Fibroblast of lung (primary cell): Measurements from ENCODE around the gene TMEM51. TPM values are rescaled to one million over a fixed set of nuclear protein-coding genes. Genes with fewer than 3 reads are reported as not detected.

Source experiments
- DNase-seq, 2 donors: peaks; one replicate each; pipeline versions ENCODE4 v3.0.0 to v3.0.0-alpha.2; 2010; ENCODE audit warnings: low read depth in 2 of 2
- H2AFZ ChIP-seq: 2 replicates; pipeline ENCODE4 v1.5.1; 2012; ENCODE audit warnings: low read length, control low read depth, inconsistent platforms
- H3K27ac ChIP-seq: 2 replicates; pipeline ENCODE4 v1.5.1; 2011; ENCODE audit warnings: low read length, control low read depth; ENCODE audit not compliant: insufficient read depth
- H3K27me3 ChIP-seq: 2 replicates; pipeline ENCODE4 v1.5.1; 2011; ENCODE audit warnings: mild to moderate bottlenecking, low read length; ENCODE audit not compliant: control insufficient read depth, insufficient read depth
- H3K36me3 ChIP-seq: 2 replicates; pipeline ENCODE4 v1.5.1; 2011; ENCODE audit warnings: low read length; ENCODE audit not compliant: control insufficient read depth, insufficient read depth
- H3K4me1 ChIP-seq: 2 replicates; pipeline ENCODE4 v1.5.1; 2011; ENCODE audit warnings: low read length; ENCODE audit not compliant: control insufficient read depth, insufficient read depth; ENCODE audit errors: extremely low read depth
- H3K4me2 ChIP-seq: 2 replicates; pipeline ENCODE4 v1.5.1; 2011; ENCODE audit warnings: low read length, control low read depth; ENCODE audit not compliant: insufficient read depth; ENCODE audit errors: extremely low read depth
- H3K4me3 ChIP-seq, 4 experiments: fragments of 200-600 bp in 1 of 4; sonication (generic) in 1 of 4; replicated peaks in 1 of 4; 2 replicates each; pipeline ENCODE4 v1.5.1; 2011 to 2016; ENCODE audit warnings: low read length in 4 of 4, low read depth in 3 of 4, mild to moderate bottlenecking in 3 of 4, control low read depth in 2 of 4, inconsistent platforms in 1 of 4, mixed read lengths in 1 of 4; ENCODE audit not compliant: insufficient read depth in 1 of 4; ENCODE audit errors: control extremely low read depth in 1 of 4
- H3K79me2 ChIP-seq: 2 replicates; pipeline ENCODE4 v1.5.1; 2012; ENCODE audit warnings: mild to moderate bottlenecking, low read length, inconsistent platforms; ENCODE audit not compliant: control insufficient read depth, insufficient read depth
- H3K9ac ChIP-seq: 2 replicates; pipeline ENCODE4 v1.5.1; 2011; ENCODE audit warnings: mild to moderate bottlenecking, low read length, control low read depth; ENCODE audit not compliant: insufficient read depth
- H3K9me3 ChIP-seq: 2 replicates; pipeline ENCODE4 v1.5.1; 2012; ENCODE audit warnings: low read depth, low read length; ENCODE audit not compliant: control insufficient read depth, insufficient read depth
- H4K20me1 ChIP-seq: 2 replicates; pipeline ENCODE4 v1.5.1; 2011; ENCODE audit warnings: low read length; ENCODE audit not compliant: control insufficient read depth, insufficient read depth; ENCODE audit errors: extremely low read depth
- CTCF ChIP-seq, 2 donors: IDR thresholded peaks in 1 of 2; conservative IDR thresholded peaks in 1 of 2; 1 replicate in 1 of 2; 2 replicates in 1 of 2; pipeline ENCODE4 v1.5.1; 2011 to 2012; ENCODE audit warnings: low read length in 2 of 2, control low read depth in 1 of 2, inconsistent platforms in 1 of 2, low read depth in 1 of 2, mild to moderate bottlenecking in 1 of 2
- EZH2 ChIP-seq: IDR thresholded peaks from 2 replicates; pipeline ENCODE4 v1.5.1; 2012; ENCODE audit warnings: low read length, control low read depth, mild to moderate bottlenecking; ENCODE audit errors: missing control alignments
- polyA minus RNA-seq: library from RNA; depleted of rRNA, polyadenylated mRNA; stranded (reverse); fragments of >200 nt; gene quantifications from 2 replicates; pipeline ENCODE4 v1.2.3, GENCODE V29; 2011; ENCODE audit warnings: low replicate concordance
- polyA plus RNA-seq, 2 donors: library from polyadenylated mRNA; depleted of rRNA in 1 of 2; stranded (reverse) in 1 of 2; unstranded in 1 of 2; fragments of >200 nt; gene quantifications; 2 replicates each; pipeline ENCODE4 v1.2.1, GENCODE V29; 2011 to 2012; ENCODE audit warnings: missing spikeins in 1 of 2
- total RNA-seq: library from RNA; depleted of rRNA; stranded (reverse); fragments of >200 nt; gene quantifications from 2 replicates; pipeline ENCODE4 v1.2.1, GENCODE V29; 2014

TMEM51 gene
- total RNA-seq (6.1 and 6.7 TPM in 2 replicates), polyA plus RNA-seq (11.6 and 19.0 TPM in 2 replicates), polyA minus RNA-seq (2.1 and 3.7 TPM in 2 replicates)
- polyA plus RNA-seq (2012): 11.0 and 16.2 TPM in 2 replicates

GRCh38 chr1:15153184-15153841 is at the start of gene TMEM51:
Gene TMEM51 (plus strand): TSS chr1:15153747. CDS start chr1:15215088, 61,341 bp downstream.
- H3K4me2 ChIP-seq: peak within 1 kb of the TSS; percentile 86

GRCh38 chr1:15103906-15104305 is 49.6 kb upstream of the TMEM51 start:
- no peak overlapping the region for H3K9ac ChIP-seq
- no peak for DNase-seq

More at GRCh38 chr1:15153184-15153841, at the start of gene TMEM51:
- H3K79me2 ChIP-seq: peaks cover 34% of the 10 kb centered on the region
- TF ChIP-seq CTCF (conservative IDR thresholded peaks at IDR 0.05 in 1 of 2, IDR thresholded peaks at IDR 0.05 in 1 of 2; ENCODE audit: low read depth in 1 of 2, low read length in 2 of 2): no peak
- TF ChIP-seq EZH2: no peak
- peak within 1 kb of the TSS; percentile 77 for H3K27ac ChIP-seq
- no peaks in the 10 kb centered on the region for H3K36me3 ChIP-seq
- peak within 1 kb of the TSS; percentile 81 for H3K9ac ChIP-seq
- peaks cover 8% of the 10 kb centered on the region for H3K27me3 ChIP-seq
- no peaks in the 10 kb centered on the region for H3K9me3 ChIP-seq
- peaks cover 18% of the 10 kb centered on the region for H3K4me1 ChIP-seq
- H3K4me3 ChIP-seq: peak within 1 kb of the TSS; percentile 8 to 72 (median 68)
- H2AFZ ChIP-seq: peak within 1 kb of the TSS; percentile 62
- DNase-seq: peak; percentile 50 to 74
- H4K20me1 ChIP-seq: no peaks in the 10 kb centered on the region

GRCh38 chr1:15104768-15105167 is 48.8 kb upstream of the TMEM51 start:
- Histone ChIP-seq H4K20me1 (peaks cover 2% of the 10 kb centered on the region), H3K27me3 (peaks cover 3% of the 10 kb centered on the region), H3K36me3 (no peaks in the 10 kb centered on the region), H3K27ac (no peak overlapping the region), H2AFZ (no peak overlapping the region), H3K9ac (no peak overlapping the region), H3K4me1 (no peaks in the 10 kb centered on the region), H3K9me3 (no peaks in the 10 kb centered on the region), H3K79me2 (no peaks in the 10 kb centered on the region), H3K4me3 (no peak overlapping the region), H3K4me2 (no peak overlapping the region)
- no peak for DNase-seq
- TF ChIP-seq CTCF (conservative IDR thresholded peaks at IDR 0.05 in 1 of 2, IDR thresholded peaks at IDR 0.05 in 1 of 2; ENCODE audit: low read depth in 1 of 2, low read length in 2 of 2) (no peak), EZH2 (no peak)

More at GRCh38 chr1:15103906-15104305, 49.6 kb upstream of the TMEM51 start:
- Histone ChIP-seq H4K20me1 (peaks cover 2% of the 10 kb centered on the region), H3K9me3 (no peaks in the 10 kb centered on the region), H3K36me3 (no peaks in the 10 kb centered on the region), H2AFZ (no peak overlapping the region), H3K4me2 (no peak overlapping the region), H3K4me3 (no peak overlapping the region), H3K27ac (no peak overlapping the region), H3K79me2 (no peaks in the 10 kb centered on the region), H3K27me3 (peaks cover 3% of the 10 kb centered on the region), H3K4me1 (no peaks in the 10 kb centered on the region)
- TF ChIP-seq CTCF (conservative IDR thresholded peaks at IDR 0.05 in 1 of 2, IDR thresholded peaks at IDR 0.05 in 1 of 2; ENCODE audit: low read depth in 1 of 2, low read length in 2 of 2) (no peak), EZH2 (no peak)
